Nephron (organoid): ENCODE data around the gene ADAMTSL1.

ENCODE experiments used
- H3K27ac Mint-ChIP-seq, 3 experiments: 2 replicates each; pipeline ENCODE4 v1.8.0; 2020; ENCODE audit warnings: mixed read lengths in 3 of 3, mild to moderate bottlenecking in 2 of 3, moderate library complexity in 1 of 3
- H3K27me3 Mint-ChIP-seq: 2 replicates; pipeline ENCODE4 v1.8.0; 2021; ENCODE audit warnings: low read depth, mild to moderate bottlenecking, moderate library complexity, mixed read lengths
- H3K36me3 Mint-ChIP-seq: 2 replicates; pipeline ENCODE4 v1.8.0; 2020; ENCODE audit warnings: low read depth, mixed read lengths
- H3K4me1 Mint-ChIP-seq: 2 replicates; pipeline ENCODE4 v1.8.0; 2020; ENCODE audit warnings: mixed read lengths
- H3K4me3 Mint-ChIP-seq, 3 experiments: 2 replicates each; pipeline ENCODE4 v1.8.0; 2020; ENCODE audit warnings: mild to moderate bottlenecking in 3 of 3, mixed read lengths in 3 of 3, moderate library complexity in 2 of 3
- H3K9me3 Mint-ChIP-seq: 2 replicates; pipeline ENCODE4 v1.8.0; 2020; ENCODE audit warnings: mixed read lengths
- TF ChIP-seq, protein P1 (sequence below), 3 experiments: fragments of 200-600 bp; sonication (generic); IDR thresholded peaks; one replicate each; pipeline ENCODE4 v1.5.0; 2021; ENCODE audit warnings: antibody characterized with exemption in 3 of 3; ENCODE audit not compliant: unreplicated experiment in 3 of 3

The ADAMTSL1 gene

DNA sequence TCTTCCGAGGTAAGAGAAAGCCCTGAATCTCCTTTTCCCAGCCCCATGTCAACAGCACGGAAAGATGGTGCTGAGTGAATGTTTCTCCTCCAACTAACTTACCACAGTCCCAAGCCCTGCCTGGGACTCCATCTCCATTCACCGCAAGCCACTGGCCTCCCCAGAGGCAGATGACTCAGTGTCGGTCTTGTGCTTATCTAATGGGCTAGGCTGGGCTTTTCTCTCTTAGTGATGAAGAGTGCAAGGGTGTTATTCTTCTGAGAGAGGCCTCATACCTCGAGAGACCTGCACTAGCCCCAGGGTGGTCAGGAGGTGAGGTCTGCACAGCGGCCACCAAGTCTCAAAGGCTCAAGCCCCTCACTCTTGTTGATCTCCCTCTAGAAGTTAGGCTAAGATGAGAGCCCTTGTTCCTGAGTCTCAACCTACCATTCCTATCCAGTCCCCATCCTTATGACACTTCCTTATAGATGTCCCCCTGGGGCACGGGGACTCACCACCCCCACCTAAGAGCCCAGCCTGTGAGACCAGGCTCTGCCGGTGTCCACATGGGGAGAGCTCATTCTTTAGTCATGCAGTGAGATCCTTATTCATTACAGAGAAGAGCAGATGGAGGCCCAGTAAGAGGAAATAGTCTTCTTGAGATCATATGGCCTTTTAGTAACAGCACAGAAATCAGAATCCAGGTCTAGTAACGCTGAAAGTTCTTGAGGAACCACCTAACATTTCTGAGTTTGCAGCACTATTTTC is 432.1 kb downstream of the ADAMTSL1 start:
- peak overlapping the region in 1 of 3 experiments; percentile 4 for H3K27ac Mint-ChIP-seq
- H3K27me3 Mint-ChIP-seq, result no peaks in the 10 kb centered on the region
- no peak overlapping the region for H3K4me3 Mint-ChIP-seq
- H3K9me3 Mint-ChIP-seq, result peaks cover 23% of the 10 kb centered on the region
- H3K4me1 Mint-ChIP-seq, result peaks cover 35% of the 10 kb centered on the region
- peaks cover 34% of the 10 kb centered on the region for H3K36me3 Mint-ChIP-seq
- TF ChIP-seq, protein P1, sequence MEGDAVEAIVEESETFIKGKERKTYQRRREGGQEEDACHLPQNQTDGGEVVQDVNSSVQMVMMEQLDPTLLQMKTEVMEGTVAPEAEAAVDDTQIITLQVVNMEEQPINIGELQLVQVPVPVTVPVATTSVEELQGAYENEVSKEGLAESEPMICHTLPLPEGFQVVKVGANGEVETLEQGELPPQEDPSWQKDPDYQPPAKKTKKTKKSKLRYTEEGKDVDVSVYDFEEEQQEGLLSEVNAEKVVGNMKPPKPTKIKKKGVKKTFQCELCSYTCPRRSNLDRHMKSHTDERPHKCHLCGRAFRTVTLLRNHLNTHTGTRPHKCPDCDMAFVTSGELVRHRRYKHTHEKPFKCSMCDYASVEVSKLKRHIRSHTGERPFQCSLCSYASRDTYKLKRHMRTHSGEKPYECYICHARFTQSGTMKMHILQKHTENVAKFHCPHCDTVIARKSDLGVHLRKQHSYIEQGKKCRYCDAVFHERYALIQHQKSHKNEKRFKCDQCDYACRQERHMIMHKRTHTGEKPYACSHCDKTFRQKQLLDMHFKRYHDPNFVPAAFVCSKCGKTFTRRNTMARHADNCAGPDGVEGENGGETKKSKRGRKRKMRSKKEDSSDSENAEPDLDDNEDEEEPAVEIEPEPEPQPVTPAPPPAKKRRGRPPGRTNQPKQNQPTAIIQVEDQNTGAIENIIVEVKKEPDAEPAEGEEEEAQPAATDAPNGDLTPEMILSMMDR (IDR thresholded peaks at IDR 0.05; ENCODE audit: unreplicated experiment in 3 of 3), result no peak

DNA sequence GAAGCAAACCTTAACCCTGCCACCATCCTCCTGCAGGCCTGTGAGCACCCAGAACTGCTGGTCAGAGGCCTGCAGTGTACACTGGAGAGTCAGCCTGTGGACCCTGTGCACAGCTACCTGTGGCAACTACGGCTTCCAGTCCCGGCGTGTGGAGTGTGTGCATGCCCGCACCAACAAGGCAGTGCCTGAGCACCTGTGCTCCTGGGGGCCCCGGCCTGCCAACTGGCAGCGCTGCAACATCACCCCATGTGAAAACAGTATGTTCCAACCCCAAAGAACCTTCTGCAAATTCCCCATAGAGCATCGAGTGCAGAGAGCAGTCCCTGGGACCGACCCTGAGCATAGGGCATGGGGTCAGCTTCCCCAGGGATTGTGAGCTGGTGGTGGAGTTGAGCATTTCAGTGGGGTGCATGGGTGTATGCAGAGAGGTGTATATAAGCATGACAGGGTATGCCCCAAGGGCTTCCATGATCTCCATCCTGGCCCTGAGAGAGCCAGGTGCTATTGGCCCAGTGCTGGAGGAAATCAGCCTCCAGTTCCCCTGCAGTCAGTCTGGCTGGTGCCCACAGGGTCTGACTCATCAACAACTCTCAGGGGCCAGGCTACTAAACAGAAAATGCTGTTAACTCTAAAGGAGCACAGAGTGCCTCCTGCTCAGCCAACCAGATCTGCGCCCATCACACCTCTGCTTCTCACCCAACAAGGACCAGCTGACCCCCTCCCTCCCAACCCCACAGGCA is 432.9 kb downstream of the ADAMTSL1 start:
- Mint-ChIP-seq H3K27ac (peak overlapping the region in 1 of 3 experiments; percentile 63), H3K4me3 (no peak overlapping the region), H3K4me1 (peaks cover 38% of the 10 kb centered on the region), H3K36me3 (peaks cover 27% of the 10 kb centered on the region), H3K27me3 (no peaks in the 10 kb centered on the region), H3K9me3 (peaks cover 17% of the 10 kb centered on the region)
- TF ChIP-seq, protein P1 (IDR thresholded peaks at IDR 0.05; ENCODE audit: unreplicated experiment in 3 of 3), result no peak

DNA sequence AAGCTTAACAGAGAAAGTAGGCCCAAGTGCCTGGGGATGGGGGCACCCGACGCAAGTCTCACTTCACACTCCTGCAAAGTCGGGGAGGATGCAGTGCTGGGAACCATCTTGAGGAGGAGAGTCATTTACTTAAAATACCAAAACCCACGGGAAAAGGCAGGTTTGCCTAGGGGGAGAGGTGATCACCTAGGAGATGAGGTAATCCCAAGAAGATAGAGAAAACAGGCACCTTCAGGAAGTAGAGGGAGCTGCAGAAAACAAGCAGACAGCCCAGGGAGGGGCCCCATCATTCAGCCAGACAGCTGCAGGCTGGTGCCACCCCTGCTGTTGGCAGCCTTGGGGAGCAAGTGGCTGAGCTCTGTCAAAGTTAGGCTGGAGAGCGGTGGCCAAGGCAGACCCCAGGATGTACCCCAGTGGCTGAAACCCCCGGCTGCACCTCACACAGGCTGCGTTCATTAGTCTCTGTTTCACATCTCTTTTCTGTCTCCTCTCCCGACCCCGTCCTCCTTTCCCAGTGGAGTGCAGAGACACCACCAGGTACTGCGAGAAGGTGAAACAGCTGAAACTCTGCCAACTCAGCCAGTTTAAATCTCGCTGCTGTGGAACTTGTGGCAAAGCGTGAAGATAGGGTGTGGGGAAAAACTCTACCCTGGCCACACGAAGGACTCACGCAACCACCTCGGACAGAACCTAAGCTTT is 434.1 kb downstream of the ADAMTSL1 start:
- Mint-ChIP-seq H3K4me3 (no peak overlapping the region), H3K9me3 (peaks cover 7% of the 10 kb centered on the region), H3K36me3 (peaks cover 18% of the 10 kb centered on the region), H3K27me3 (peaks cover 3% of the 10 kb centered on the region), H3K27ac (peak overlapping the region in 2 of 3 experiments; percentile 41 to 63), H3K4me1 (peaks cover 38% of the 10 kb centered on the region)
- TF ChIP-seq, protein P1 (IDR thresholded peaks at IDR 0.05; ENCODE audit: unreplicated experiment in 3 of 3), result no peak

DNA sequence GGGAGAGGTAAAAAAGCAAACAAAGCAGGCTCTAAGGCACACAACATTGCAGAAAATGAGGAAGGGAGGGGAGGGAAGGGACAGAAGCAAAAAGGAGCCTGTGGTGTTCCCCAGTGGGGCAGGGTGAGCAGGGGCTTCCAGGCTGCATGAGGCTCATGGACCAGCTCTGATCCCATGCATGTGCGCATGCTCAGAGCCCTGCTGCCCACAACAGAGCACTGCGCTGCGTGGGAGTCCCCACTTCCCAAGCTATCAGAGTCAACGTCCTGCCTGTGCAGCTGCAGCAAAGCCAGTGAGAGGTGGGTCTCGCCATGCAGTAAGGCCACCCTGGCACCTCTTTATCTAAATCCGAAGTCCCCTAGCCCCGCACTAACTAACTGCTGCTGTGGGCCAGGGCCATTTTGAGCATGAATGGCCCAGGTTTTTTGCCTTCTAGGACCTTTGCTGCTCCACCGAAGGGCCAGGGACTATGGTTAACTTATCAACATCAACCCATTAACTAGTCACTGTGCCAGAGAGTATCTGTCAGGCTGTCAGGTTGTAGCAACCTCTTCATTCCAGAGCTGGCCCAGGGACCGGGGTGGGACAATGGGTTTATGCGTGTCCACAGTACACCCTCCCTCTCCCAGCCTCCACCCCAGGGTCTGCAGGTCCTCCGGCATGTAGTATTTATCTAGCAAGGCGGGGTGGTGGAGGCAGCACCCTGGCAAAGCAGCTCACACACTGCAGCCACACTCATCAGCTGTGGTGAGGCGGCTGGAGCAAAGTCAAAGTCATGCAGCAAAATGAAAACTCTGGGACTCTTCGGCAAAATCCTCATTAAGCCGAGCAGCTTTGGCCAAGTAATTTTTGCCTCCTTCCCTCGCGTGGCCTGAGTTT is 435.4 kb downstream of the ADAMTSL1 start:
- Mint-ChIP-seq H3K9me3 (no peaks in the 10 kb centered on the region), H3K36me3 (peaks cover 18% of the 10 kb centered on the region), H3K4me3 (no peak overlapping the region), H3K27me3 (peaks cover 3% of the 10 kb centered on the region), H3K27ac (peak overlapping the region in 2 of 3 experiments; percentile 8 to 63), H3K4me1 (peaks cover 42% of the 10 kb centered on the region)
- TF ChIP-seq, protein P1 (IDR thresholded peaks at IDR 0.05; ENCODE audit: unreplicated experiment in 3 of 3), result no peak

DNA sequence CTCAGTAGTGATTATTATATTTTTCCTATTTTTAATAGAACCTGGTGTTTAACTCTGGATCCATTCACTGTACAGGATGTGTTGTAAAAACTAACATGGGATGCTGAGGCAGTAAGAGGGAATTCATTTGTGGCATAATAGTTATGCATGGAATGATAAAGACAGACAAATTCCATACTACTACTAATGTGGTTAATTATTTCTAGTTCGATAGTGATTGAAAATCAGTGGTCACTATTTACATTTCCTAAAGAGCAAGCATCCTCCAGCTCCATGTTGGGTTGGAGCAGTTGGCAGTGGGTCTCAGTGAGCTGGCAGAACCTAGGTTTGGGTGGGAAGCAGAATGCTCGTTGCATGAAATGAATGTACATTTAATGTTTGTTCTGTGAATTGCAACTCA is 436.5 kb downstream of the ADAMTSL1 start:
- peaks cover 12% of the 10 kb centered on the region for H3K36me3 Mint-ChIP-seq
- TF ChIP-seq, protein P1 (IDR thresholded peaks at IDR 0.05; ENCODE audit: unreplicated experiment in 3 of 3), result no peak
- H3K4me1 Mint-ChIP-seq, result peaks cover 39% of the 10 kb centered on the region
- no peak overlapping the region for H3K4me3 Mint-ChIP-seq
- peaks cover 3% of the 10 kb centered on the region for H3K27me3 Mint-ChIP-seq
- no peaks in the 10 kb centered on the region for H3K9me3 Mint-ChIP-seq
- H3K27ac Mint-ChIP-seq, result peak overlapping the region; percentile 52 to 83 (median 53)
